Effector memory CD8-positive, alpha-beta T cell (primary cell): ENCODE measurements around the gene UBXN1.
"Not testable (repeated sequence)": the region's sequence is repeated elsewhere in the genome, so short reads cannot be mapped to it uniquely, and the experiment has no call there.

ENCODE experiments used
- ATAC-seq: fragments of 150-1000 bp; cut with Tn5 transposase; replicated peaks from 2 replicates; pipeline ENCODE4 v1.10.0; 2021; ENCODE audit warnings: mild to moderate bottlenecking, moderate library complexity
- DNase-seq, 3 experiments: peaks; one replicate each; pipeline ENCODE4 v3.0.0; 2021
- H3K27ac Mint-ChIP-seq, 2 donors: one replicate each; pipeline ENCODE4 v1.8.0; 2022; ENCODE audit warnings: mild to moderate bottlenecking in 2 of 2, mixed read lengths in 2 of 2, moderate library complexity in 2 of 2
- H3K27me3 Mint-ChIP-seq, 2 donors: one replicate each; pipeline ENCODE4 v1.8.0; 2022; ENCODE audit warnings: mixed read lengths in 2 of 2
- H3K36me3 Mint-ChIP-seq: one replicate; pipeline ENCODE4 v1.8.0; 2022; ENCODE audit warnings: mild to moderate bottlenecking, moderate library complexity, mixed read lengths; ENCODE audit not compliant: insufficient read depth
- H3K4me1 Mint-ChIP-seq, 2 donors: one replicate each; pipeline ENCODE4 v1.8.0; 2022; ENCODE audit warnings: low read depth in 2 of 2, mixed read lengths in 2 of 2
- H3K4me3 Mint-ChIP-seq, 2 donors: one replicate each; pipeline ENCODE4 v1.8.0; 2022; ENCODE audit warnings: mild to moderate bottlenecking in 2 of 2, mixed read lengths in 2 of 2, moderate library complexity in 2 of 2
- H3K9me3 Mint-ChIP-seq, 2 donors: one replicate each; pipeline ENCODE4 v1.8.0; 2022; ENCODE audit warnings: mixed read lengths in 2 of 2

Gene UBXN1

DNA sequence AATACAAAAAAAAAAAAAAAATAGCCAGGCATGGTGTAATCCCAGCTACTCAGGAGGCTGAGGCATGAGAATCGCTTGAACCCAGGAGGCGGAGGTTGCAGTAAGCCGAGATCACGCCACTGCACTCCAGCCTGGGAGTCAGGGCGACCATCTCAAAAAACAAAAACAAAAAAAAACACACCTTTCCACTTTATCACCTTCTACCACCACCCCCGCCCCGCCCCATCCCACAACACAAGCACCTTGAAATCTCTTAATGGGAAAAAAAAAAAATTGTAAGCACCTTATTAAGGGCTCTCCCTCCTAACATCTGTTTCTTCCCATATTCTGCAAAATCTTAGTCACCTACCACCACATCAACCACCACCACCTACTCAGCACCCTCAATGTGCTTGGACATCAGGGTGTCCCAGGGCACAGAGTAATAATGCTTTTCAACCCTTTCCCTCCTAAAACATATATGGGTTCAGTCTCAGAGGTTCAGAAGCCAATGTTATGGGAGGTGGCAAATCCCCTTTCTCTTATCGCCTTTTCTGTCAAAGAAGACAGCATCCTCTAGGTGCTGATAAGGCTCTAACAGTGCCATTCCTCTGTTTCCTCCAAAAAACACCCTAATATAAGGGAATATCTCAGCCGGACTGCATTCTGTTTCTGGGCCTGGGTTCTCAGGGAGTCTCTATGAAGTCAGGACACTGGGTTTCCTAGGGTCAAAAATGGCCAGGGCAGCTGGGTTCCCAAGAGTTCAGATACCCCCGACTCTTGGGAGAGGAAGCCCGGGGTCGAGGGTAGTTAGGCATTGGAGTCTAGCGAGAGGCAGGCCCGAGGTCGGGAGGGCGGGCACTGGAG lies 26.5 kb downstream of the UBXN1 start:
- Mint-ChIP-seq H3K27me3 (no peaks in the 10 kb centered on the region), H3K9me3 (no peaks in the 10 kb centered on the region), H3K4me1 (peaks cover 12 to 20% of the 10 kb centered on the region in 2 donors), H3K36me3 (peaks cover 33% of the 10 kb centered on the region), H3K4me3 (peak overlapping the region; percentile 93 to 95), H3K27ac (peak overlapping the region; percentile 97 to 99)
- peak in 1 of 3 experiments; percentile 28 for DNase-seq
- peak; percentile 3 for ATAC-seq

GRCh38 chr11:62650283-62650682 lies 28.6 kb downstream of the UBXN1 start:
- Mint-ChIP-seq H3K27ac (peak overlapping the region in 1 of 2 donors; percentile 49), H3K36me3 (peaks cover 43% of the 10 kb centered on the region), H3K4me1 (peaks cover 17 to 25% of the 10 kb centered on the region in 2 donors)
- H3K27me3 Mint-ChIP-seq, H3K4me3 Mint-ChIP-seq, DNase-seq, ATAC-seq, H3K9me3 Mint-ChIP-seq: not testable (repeated sequence)

DNA sequence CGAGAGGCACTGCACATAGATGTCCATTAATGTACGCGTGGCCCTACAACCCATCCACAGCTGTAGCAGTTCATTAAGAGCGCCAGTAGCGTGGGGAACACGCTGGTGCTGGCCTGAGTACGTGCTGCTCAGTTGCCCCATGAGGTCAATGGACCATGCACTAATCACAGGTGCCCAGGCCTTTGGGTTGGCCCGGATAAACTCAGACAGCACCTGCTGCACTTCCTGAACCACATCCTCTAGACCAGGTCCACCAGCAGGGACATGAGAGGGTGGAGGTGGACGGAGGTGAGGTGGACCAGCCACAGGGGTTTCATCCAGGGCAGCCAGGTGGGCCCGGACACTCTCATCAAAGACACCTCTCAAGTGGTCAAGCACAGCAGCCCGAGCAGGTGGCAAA lies 29.4 kb downstream of the UBXN1 start:
- H3K9me3 Mint-ChIP-seq = no peaks in the 10 kb centered on the region
- no peak overlapping the region for H3K27ac Mint-ChIP-seq
- DNase-seq (no peak), ATAC-seq (no peak)
- H3K27me3 Mint-ChIP-seq = no peaks in the 10 kb centered on the region
- no peak overlapping the region for H3K4me3 Mint-ChIP-seq
- H3K4me1 Mint-ChIP-seq = peaks cover 21 to 29% of the 10 kb centered on the region in 2 donors
- H3K36me3 Mint-ChIP-seq = peaks cover 43% of the 10 kb centered on the region

DNA sequence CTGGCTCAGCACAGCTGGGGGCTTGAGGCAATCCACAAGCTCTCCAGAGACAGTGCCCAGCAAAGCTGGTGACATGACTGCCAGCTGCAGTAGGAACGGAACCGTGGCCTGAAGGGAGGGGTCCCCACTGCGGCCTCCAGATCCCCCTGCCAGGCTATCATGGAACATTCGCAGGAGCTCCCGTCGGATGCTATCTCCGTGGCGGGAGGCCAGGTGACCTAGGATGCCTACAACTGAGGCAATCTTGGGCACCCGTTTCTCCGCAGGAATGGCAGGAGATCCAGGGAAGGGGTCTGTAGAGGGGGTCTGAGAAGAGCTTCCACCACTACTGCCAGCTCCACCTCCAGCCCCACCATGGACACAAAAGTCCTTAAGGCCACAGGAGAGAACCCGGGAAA lies 29.9 kb downstream of the UBXN1 start:
- Mint-ChIP-seq H3K4me1 (peaks cover 21 to 29% of the 10 kb centered on the region in 2 donors), H3K36me3 (peaks cover 41% of the 10 kb centered on the region), H3K27ac (no peak overlapping the region), H3K9me3 (no peaks in the 10 kb centered on the region), H3K27me3 (no peaks in the 10 kb centered on the region), H3K4me3 (no peak overlapping the region)
- ATAC-seq (no peak), DNase-seq (no peak)

DNA sequence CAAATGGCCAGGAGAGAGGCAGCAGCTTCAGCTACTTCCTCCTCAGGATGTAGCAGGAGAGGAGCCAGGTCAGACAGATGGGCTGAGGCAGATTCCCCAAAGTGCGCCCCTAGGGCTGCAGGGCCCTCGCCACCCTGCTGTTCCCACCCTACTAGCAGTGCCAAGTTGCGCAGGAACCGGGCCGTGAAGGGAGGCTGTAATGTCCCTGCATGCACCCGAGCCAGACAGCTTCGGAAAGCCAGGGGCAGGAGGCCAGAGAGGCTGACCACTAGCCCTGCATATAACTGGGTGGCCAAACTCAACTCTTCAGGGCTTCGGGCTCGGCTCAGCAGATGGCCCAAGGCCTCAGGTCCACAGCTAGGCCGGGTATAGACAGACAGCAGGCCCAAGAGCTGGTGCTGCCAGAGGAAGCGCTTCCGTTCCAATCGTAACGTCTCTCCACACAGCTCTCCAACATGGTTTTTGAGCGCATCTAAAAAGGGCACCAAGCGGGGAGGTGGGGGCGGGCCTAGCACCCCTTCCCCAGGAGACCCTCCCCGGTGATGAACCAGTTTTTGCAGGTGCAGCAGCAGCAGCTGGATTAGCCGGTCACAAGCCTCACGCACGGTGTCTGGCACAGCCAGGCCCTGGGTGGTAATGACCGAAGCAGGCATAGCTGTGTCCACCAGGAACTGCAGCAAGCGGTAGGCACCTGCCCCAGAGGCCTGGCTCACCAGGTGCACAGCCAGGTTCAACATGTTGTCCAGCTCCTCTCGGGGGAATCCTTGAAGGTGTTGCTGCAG lies 30.5 kb downstream of the UBXN1 start:
- Mint-ChIP-seq H3K27ac (no peak overlapping the region), H3K4me3 (no peak overlapping the region)

DNA sequence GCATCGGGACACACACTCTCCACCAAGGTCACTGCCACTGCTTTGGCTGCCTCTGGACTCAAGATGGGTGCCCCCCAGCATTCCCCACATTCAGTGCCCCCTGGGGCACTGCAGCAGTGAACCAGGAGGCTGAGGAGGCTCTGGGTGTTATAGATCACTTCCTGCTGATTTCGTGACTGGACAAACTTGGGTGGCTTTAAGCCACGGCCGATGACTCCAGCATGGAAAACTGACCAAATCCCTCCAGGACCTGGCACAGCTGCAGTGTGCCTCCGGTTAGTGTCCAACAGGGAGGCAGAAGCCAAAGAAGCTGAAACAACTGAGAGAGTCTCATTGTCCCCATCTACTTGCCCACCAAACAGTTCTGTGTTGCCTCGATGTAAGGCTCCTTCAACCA lies 31.3 kb downstream of the UBXN1 start:
- H3K27me3 Mint-ChIP-seq = no peaks in the 10 kb centered on the region
- H3K36me3 Mint-ChIP-seq = peaks cover 36% of the 10 kb centered on the region
- H3K27ac Mint-ChIP-seq = no peak overlapping the region
- no peak for ATAC-seq
- H3K4me1 Mint-ChIP-seq = peaks cover 14 to 24% of the 10 kb centered on the region in 2 donors
- H3K4me3 Mint-ChIP-seq = no peak overlapping the region
- DNase-seq = no peak
- H3K9me3 Mint-ChIP-seq = no peaks in the 10 kb centered on the region

More for the DNA sequence above, 30.5 kb downstream of the UBXN1 start:
- Mint-ChIP-seq H3K9me3 (no peaks in the 10 kb centered on the region), H3K36me3 (peaks cover 38% of the 10 kb centered on the region), H3K4me1 (peaks cover 18 to 27% of the 10 kb centered on the region in 2 donors), H3K27me3 (no peaks in the 10 kb centered on the region)
- DNase-seq (no peak), ATAC-seq (no peak)

DNA sequence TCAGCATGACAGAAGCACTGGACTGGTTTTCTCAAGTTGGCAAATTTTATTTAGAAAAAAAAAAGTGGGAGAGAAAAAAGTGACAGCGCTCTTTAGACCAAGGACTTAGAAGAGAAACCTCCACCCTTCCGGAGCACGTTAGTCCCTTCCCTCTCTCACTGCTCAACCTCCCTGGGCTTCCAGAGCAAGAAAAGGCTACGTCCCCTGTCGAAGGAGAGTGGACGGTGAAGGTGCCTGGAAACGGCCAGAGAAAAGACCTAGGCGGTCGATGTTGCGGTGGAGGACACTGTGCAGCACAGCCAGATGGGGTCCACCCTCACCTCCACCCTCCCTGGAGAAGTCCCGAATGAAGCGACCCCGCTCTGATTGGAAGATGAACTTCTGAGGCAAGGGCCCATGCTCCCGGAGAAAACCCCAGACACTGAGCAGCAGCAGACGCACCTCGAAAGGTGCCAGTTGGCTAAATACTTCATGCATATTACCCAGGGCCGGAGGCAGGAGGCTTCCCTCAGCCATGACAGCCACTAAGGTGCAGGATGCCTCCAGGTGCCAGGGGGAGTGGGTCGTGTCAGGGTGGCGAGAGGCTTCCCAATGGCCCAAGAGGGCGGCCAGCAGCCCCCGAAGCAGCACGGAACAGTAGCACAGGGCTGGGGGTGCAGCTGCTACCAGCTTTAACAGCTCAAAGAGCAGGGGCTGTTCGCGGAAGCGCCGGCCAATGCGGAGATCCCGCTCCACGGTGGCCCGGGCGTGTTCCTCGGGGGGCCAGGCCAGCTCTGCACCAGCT lies 31.9 kb downstream of the UBXN1 start:
- ATAC-seq (no peak), DNase-seq (no peak)
- H3K9me3 Mint-ChIP-seq = no peaks in the 10 kb centered on the region
- H3K4me1 Mint-ChIP-seq = peaks cover 9 to 19% of the 10 kb centered on the region in 2 donors
- H3K27ac Mint-ChIP-seq = peak overlapping the region; percentile 86 to 96
- H3K27me3 Mint-ChIP-seq = no peaks in the 10 kb centered on the region
- H3K4me3 Mint-ChIP-seq = peak overlapping the region; percentile 86 to 93
- H3K36me3 Mint-ChIP-seq = peaks cover 36% of the 10 kb centered on the region

- Mint-ChIP-seq H3K9me3 (no peaks in the 10 kb centered on the region), H3K4me3 (peak within 1 kb of the TSS; percentile 86 to 93), H3K27me3 (no peaks in the 10 kb centered on the region), H3K4me1 (peaks cover 9 to 17% of the 10 kb centered on the region in 2 donors), H3K27ac (peak within 1 kb of the TSS; percentile 86 to 96), H3K36me3 (peaks cover 35% of the 10 kb centered on the region)
- peak; percentile 98 for ATAC-seq
- peak; percentile 96 to 98 (median 96) for DNase-seq
Measured at GRCh38 chr11:62645946-62646824, 32.7 kb downstream of the UBXN1 start, which contains the start of gene GANAB. TSS of gene GANAB (minus strand) at chr11:62646613. CDS start at chr11:62646599, 14 bp downstream.

DNA sequence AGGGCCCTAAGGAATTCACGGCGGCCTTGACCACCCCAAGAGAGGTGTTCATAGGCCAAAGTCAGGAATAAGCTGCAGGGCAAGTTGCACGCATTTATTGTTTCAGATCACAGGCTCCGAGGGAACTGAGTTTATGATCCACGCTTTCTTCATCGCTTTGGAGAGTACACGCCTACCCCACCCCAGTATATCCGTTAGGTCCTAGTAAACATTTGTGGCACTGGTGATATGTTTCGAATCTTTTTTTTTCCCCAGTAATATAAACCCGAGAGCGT lies 33.3 kb downstream of the UBXN1 start:
- DNase-seq (no peak), ATAC-seq (no peak)
- Mint-ChIP-seq H3K36me3 (peaks cover 35% of the 10 kb centered on the region), H3K27me3 (no peaks in the 10 kb centered on the region), H3K4me3 (peak overlapping the region; percentile 86 to 93), H3K27ac (peak overlapping the region; percentile 86 to 96), H3K9me3 (no peaks in the 10 kb centered on the region), H3K4me1 (peaks cover 9 to 15% of the 10 kb centered on the region in 2 donors)

DNA sequence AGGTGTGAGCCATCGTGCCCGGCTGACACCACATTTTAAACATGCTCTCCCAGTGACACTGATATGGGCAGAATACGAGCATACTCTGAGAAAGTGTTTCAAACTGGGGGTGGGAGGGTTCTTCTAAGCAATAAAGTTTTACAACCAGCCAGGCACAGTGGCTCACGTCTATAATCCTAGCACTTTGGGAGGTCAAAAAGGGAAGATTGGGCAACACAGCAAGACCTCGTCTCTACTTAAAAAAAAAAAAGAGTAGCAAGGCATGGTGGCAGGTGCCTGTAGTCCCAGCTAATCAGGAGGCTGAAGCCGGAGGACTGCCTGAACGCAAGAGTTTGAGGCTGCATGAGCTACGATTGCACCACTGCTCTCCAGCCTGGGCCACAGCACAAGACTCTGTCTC lies 34.7 kb downstream of the UBXN1 start:
- H3K36me3 Mint-ChIP-seq = peaks cover 43% of the 10 kb centered on the region
- peak overlapping the region; percentile 12 to 87 for H3K27ac Mint-ChIP-seq
- peak overlapping the region in 1 of 2 donors; percentile 43 for H3K4me3 Mint-ChIP-seq
- no peaks in the 10 kb centered on the region for H3K27me3 Mint-ChIP-seq
- H3K9me3 Mint-ChIP-seq = no peaks in the 10 kb centered on the region
- peaks cover 16 to 18% of the 10 kb centered on the region in 2 donors for H3K4me1 Mint-ChIP-seq
- DNase-seq (no peak), ATAC-seq (no peak)

DNA sequence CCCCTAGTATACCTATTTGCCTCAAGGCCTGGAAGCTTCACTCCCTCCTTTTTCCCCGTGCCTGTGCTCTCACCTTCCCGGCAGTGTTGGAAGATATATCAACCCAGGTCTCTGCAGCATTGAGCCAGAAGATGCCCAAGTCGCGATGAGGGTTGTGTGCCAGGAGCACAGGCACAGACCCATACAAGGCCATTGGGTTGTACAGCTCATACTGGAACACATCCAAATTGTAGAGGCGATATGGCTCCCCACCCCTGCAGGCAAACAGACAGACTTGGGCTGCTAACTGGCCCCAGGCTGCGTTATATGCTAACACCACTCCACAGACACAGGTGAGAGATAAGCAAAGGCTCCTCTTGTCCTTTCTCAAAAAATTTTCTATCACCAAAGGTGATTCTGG lies 46.4 kb downstream of the UBXN1 start:
- no peak overlapping the region for H3K4me3 Mint-ChIP-seq
- H3K36me3 Mint-ChIP-seq = peaks cover 92% of the 10 kb centered on the region
- ATAC-seq = no peak
- peaks cover 1 to 12% of the 10 kb centered on the region in 2 donors for H3K4me1 Mint-ChIP-seq
- H3K27ac Mint-ChIP-seq = peak overlapping the region; percentile 50 to 52
- no peak for DNase-seq
- no peaks in the 10 kb centered on the region for H3K9me3 Mint-ChIP-seq
- H3K27me3 Mint-ChIP-seq = no peaks in the 10 kb centered on the region

DNA sequence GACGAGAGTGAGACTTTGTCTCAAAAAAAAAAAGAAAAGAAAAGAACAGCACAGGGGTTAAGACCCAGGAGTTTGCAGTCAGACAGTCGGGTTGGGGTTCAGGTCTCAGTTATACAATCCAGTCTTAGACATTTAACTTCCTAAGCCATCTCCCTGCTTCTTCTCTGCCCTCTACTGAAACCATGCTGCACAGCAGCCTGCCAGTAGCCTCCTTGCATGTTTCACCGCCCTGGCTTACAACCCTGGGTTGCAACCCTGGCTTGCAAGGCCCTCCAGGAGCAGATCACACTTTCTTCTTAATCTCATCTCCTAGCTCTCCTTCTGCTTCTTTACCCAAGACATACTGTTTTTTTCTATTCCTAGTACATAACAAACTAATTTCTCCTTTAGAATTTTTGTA lies 51.2 kb downstream of the UBXN1 start:
- H3K27ac Mint-ChIP-seq = no peak overlapping the region
- ATAC-seq (no peak), DNase-seq (no peak)
- H3K9me3 Mint-ChIP-seq = no peaks in the 10 kb centered on the region
- H3K4me3 Mint-ChIP-seq = no peak overlapping the region
- no peaks in the 10 kb centered on the region for H3K4me1 Mint-ChIP-seq
- peaks cover 59% of the 10 kb centered on the region for H3K36me3 Mint-ChIP-seq
- no peaks in the 10 kb centered on the region for H3K27me3 Mint-ChIP-seq
